Activated naive CD4-positive, alpha-beta T cell treated with anti-CD3 and anti-CD28 coated beads, Interleukin-2, amount 50 U/mL, for 72 hours (primary cell): ENCODE measurements around the gene CABP2. TPM values are rescaled to one million over a fixed set of nuclear protein-coding genes. Genes with fewer than 3 reads are reported as not detected.
"Not testable (repeated sequence)": the region's sequence is repeated elsewhere in the genome, so short reads cannot be mapped to it uniquely, and the experiment has no call there.

Source experiments
- ATAC-seq, 2 donors: fragments of 150-1000 bp; cut with Tn5 transposase; 2 replicates each; pipeline ENCODE4 v1.10.0; 2021; ENCODE audit warnings: mild to moderate bottlenecking in 2 of 2, moderate library complexity in 2 of 2
- DNase-seq, 2 donors: peaks; one replicate each; pipeline ENCODE4 v3.0.0; 2021 to 2022; ENCODE audit warnings: low spot score in 2 of 2
- H3K27ac Mint-ChIP-seq, 2 donors: one replicate each; pipeline ENCODE4 v1.8.0; 2022; ENCODE audit warnings: mild to moderate bottlenecking in 2 of 2, mixed read lengths in 2 of 2
- H3K36me3 Mint-ChIP-seq, 2 donors: one replicate each; pipeline ENCODE4 v1.8.0; 2022; ENCODE audit warnings: mixed read lengths in 2 of 2
- H3K9me3 Mint-ChIP-seq, 2 donors: one replicate each; pipeline ENCODE4 v1.8.0; 2022; ENCODE audit warnings: mixed read lengths in 2 of 2
- total RNA-seq, 2 donors: library from RNA; stranded (reverse); gene quantifications; one replicate each; pipeline ENCODE4 v1.2.3, GENCODE V29; 2022

The CABP2 gene
- total RNA-seq, 2 donors from 2014 or later = not detected

- Mint-ChIP-seq H3K9me3 (peaks cover under 1 to 7% of the 10 kb centered on the region in 2 donors), H3K27ac (no peak overlapping the region), H3K36me3 (no peaks in the 10 kb centered on the region)
- DNase-seq (no peak), ATAC-seq (no peak)
Observed at GRCh38 chr11:67522338-67522737, 908 bp downstream of the CABP2 start.

- no peak for ATAC-seq
Observed at GRCh38 chr11:67521924-67522323, 1.3 kb downstream of the CABP2 start.

GRCh38 chr11:67520856-67521824 lies 2.1 kb downstream of the CABP2 start:
- DNase-seq = no peak
- ATAC-seq = no peak
- no peak overlapping the region for H3K27ac Mint-ChIP-seq
- H3K36me3 Mint-ChIP-seq = no peaks in the 10 kb centered on the region
- H3K9me3 Mint-ChIP-seq = no peaks in the 10 kb centered on the region

More at GRCh38 chr11:67521924-67522323, 1.3 kb downstream of the CABP2 start:
- Mint-ChIP-seq H3K9me3 (peaks cover 0 to 3% of the 10 kb centered on the region in 2 donors), H3K27ac (no peak overlapping the region), H3K36me3 (no peaks in the 10 kb centered on the region)
- no peak for DNase-seq

- ATAC-seq (no peak), DNase-seq (no peak)
- no peak overlapping the region for H3K27ac Mint-ChIP-seq
- H3K9me3 Mint-ChIP-seq = no peaks in the 10 kb centered on the region
- H3K36me3 Mint-ChIP-seq = no peaks in the 10 kb centered on the region
Observed at GRCh38 chr11:67519726-67520125, 3.5 kb downstream of the CABP2 start.

GRCh38 chr11:67517784-67518552 lies 5.3 kb downstream of the CABP2 start:
- no peaks in the 10 kb centered on the region for H3K36me3 Mint-ChIP-seq
- no peaks in the 10 kb centered on the region for H3K9me3 Mint-ChIP-seq
- H3K27ac Mint-ChIP-seq = peak overlapping the region in 1 of 2 donors; percentile 44
- DNase-seq = no peak
- ATAC-seq = no peak

- Mint-ChIP-seq H3K36me3 (no peaks in the 10 kb centered on the region), H3K27ac (no peak overlapping the region), H3K9me3 (no peaks in the 10 kb centered on the region)
- DNase-seq (no peak), ATAC-seq (no peak)
Observed at GRCh38 chr11:67516806-67517205, 6.4 kb downstream of the CABP2 start.

GRCh38 chr11:67514116-67514515 lies 9.1 kb downstream of the CABP2 start:
- Mint-ChIP-seq H3K36me3 (no peaks in the 10 kb centered on the region), H3K9me3 (no peaks in the 10 kb centered on the region), H3K27ac (no peak overlapping the region)
- DNase-seq (no peak), ATAC-seq (no peak)

- DNase-seq, H3K36me3 Mint-ChIP-seq, H3K27ac Mint-ChIP-seq, ATAC-seq, H3K9me3 Mint-ChIP-seq: not testable (repeated sequence)
Observed at GRCh38 chr11:67511558-67511957, 11.7 kb downstream of the CABP2 start.

GRCh38 chr11:67510023-67510345 lies 13.3 kb downstream of the CABP2 start:
- Mint-ChIP-seq H3K9me3 (no peaks in the 10 kb centered on the region), H3K27ac (no peak overlapping the region), H3K36me3 (peaks cover 8 to 10% of the 10 kb centered on the region in 2 donors)
- DNase-seq = no peak
- no peak for ATAC-seq

GRCh38 chr11:67508486-67509121 lies 14.6 kb downstream of the CABP2 start:
- DNase-seq (peak; percentile 98 to 99), ATAC-seq (peak; percentile 32 to 38)
- Mint-ChIP-seq H3K27ac (peak overlapping the region; percentile 97 to 99), H3K9me3 (no peaks in the 10 kb centered on the region), H3K36me3 (peaks cover 8 to 10% of the 10 kb centered on the region in 2 donors)

- peak; percentile 97 to 99 for DNase-seq
- Mint-ChIP-seq H3K9me3 (no peaks in the 10 kb centered on the region), H3K36me3 (peaks cover 8 to 12% of the 10 kb centered on the region in 2 donors), H3K27ac (peak within 1 kb of the TSS; percentile 97 to 99)
- ATAC-seq = peak; percentile 75 to 77
Observed at GRCh38 chr11:67507864-67508485, 15.3 kb downstream of the CABP2 start, which contains the start of gene CDK2AP2. Gene CDK2AP2 (minus strand): TSS chr11:67508162. CDS start chr11:67508082, 80 bp downstream.

GRCh38 chr11:67507242-67507863 lies 15.9 kb downstream of the CABP2 start:
- no peak for ATAC-seq
- Mint-ChIP-seq H3K27ac (peak overlapping the region; percentile 97), H3K36me3 (peaks cover 8 to 15% of the 10 kb centered on the region in 2 donors), H3K9me3 (no peaks in the 10 kb centered on the region)
- no peak for DNase-seq

GRCh38 chr11:67506426-67507051 lies 16.7 kb downstream of the CABP2 start:
- Mint-ChIP-seq H3K27ac (peak overlapping the region; percentile 97), H3K9me3 (no peaks in the 10 kb centered on the region), H3K36me3 (peaks cover 8 to 15% of the 10 kb centered on the region in 2 donors)
- DNase-seq = peak in 1 of 2 donors; percentile 61
- no peak for ATAC-seq

GRCh38 chr11:67505605-67506396 lies 17.4 kb downstream of the CABP2 start:
- peaks cover 14 to 20% of the 10 kb centered on the region in 2 donors for H3K36me3 Mint-ChIP-seq
- DNase-seq (peak; percentile 95 to 96), ATAC-seq (peak; percentile 59 to 68)
- H3K9me3 Mint-ChIP-seq = no peaks in the 10 kb centered on the region
- peak overlapping the region; percentile 97 to 98 for H3K27ac Mint-ChIP-seq
